ENCODE data around the gene LOC101059915.
"Not testable (repeated sequence)": the region's sequence is repeated elsewhere in the genome, so short reads cannot be mapped to it uniquely, and the experiment has no call there.

The LOC101059915 gene

DNA sequence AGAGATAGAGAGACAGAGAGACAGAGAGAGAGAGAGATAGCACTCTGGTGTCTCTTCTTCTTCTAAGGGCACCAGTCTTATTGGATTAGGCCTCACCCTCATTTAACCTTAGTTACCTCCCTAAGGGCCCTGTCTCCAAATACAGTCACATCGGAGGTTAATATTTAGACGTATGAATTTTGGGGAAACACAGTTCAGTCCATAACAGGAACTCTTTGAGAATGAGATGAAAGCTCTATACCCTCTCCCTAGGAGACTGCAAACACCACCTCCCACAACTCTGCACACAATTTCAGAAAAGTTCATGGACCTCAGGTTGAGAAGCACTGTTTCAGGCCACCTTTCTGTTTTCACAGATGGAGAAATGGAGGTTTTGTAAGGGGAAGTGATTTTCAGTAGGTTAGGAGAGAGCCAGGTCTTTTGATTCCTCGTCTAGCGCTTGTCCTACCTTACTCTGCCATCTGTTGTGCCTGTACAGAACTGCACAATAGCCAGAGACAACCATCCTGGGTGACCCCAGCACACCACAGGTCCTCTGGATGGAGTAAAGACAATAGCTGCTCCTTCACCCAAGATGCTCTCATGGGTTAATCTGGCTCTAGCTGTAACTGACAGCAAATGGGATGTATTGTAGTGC lies 16.9 kb upstream of the LOC101059915 start:
- H3K9me3 ChIP-seq (ENCODE audit: control insufficient read depth, insufficient read depth, low read length) = no peaks in the 10 kb centered on the region
- H3K36me3 ChIP-seq (ENCODE audit: control insufficient read depth, insufficient read depth, low read length) = no peaks in the 10 kb centered on the region
- H3K9ac ChIP-seq (ENCODE audit: low read depth, low read length) = no peak overlapping the region
- no peaks in the 10 kb centered on the region for H3K4me1 ChIP-seq (ENCODE audit: control insufficient read depth, insufficient read depth, low read length)
- H3K4me3 ChIP-seq (ENCODE audit: low read depth, low read length) = no peak overlapping the region
- H3K27me3 ChIP-seq (ENCODE audit: control insufficient read depth, insufficient read depth, low read length) = no peaks in the 10 kb centered on the region

DNA sequence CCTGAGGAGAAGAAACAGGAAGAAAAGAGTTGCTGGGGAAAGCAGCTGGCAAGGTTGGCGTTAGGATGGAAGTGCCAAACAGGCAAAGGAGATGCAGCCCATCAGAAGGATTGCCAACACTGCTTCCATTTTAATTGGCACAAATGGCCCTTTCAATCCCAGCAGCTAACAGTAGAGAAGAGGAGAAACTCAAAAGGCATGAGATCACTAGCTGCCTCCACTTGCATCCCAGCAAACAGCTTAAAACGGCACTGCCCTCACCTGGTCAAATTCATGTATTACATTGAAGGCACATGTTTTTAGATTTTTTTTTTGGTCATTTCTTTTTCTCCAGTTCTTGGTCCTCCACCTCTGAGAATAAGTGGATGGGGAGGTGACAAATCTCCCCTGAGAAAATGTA lies 14.9 kb upstream of the LOC101059915 start:
- no peaks in the 10 kb centered on the region for H3K9me3 ChIP-seq (ENCODE audit: control insufficient read depth, insufficient read depth, low read length)
- H3K36me3 ChIP-seq (ENCODE audit: control insufficient read depth, insufficient read depth, low read length) = no peaks in the 10 kb centered on the region
- H3K27me3 ChIP-seq (ENCODE audit: control insufficient read depth, insufficient read depth, low read length) = no peaks in the 10 kb centered on the region
- H3K4me3 ChIP-seq (ENCODE audit: low read depth, low read length) = no peak overlapping the region
- no peak overlapping the region for H3K9ac ChIP-seq (ENCODE audit: low read depth, low read length)
- no peaks in the 10 kb centered on the region for H3K4me1 ChIP-seq (ENCODE audit: control insufficient read depth, insufficient read depth, low read length)

DNA sequence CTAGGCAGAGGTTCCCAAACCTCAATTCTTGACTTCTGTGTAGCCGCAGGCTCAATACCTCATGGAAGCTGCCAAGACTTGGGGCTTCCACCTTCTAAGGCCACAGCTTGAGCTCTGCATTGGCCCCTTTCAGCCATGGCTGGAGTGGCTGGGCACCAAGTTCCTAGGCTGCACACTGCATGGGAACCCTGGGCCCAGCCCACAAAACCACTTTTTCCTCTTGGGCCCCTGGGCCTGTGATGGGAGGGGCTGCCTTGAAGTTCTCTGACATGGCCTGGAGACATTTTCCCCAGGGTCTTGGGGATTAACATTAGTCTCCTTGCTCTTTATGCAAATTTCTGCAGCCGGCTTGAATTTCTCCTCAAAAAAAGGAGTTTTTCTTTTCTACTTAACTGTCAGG lies 14.0 kb upstream of the LOC101059915 start:
- no peaks in the 10 kb centered on the region for H3K4me1 ChIP-seq (ENCODE audit: control insufficient read depth, insufficient read depth, low read length)
- no peak overlapping the region for H3K9ac ChIP-seq (ENCODE audit: low read depth, low read length)
- H3K27me3 ChIP-seq (ENCODE audit: control insufficient read depth, insufficient read depth, low read length) = no peaks in the 10 kb centered on the region
- H3K9me3 ChIP-seq (ENCODE audit: control insufficient read depth, insufficient read depth, low read length) = no peaks in the 10 kb centered on the region
- no peaks in the 10 kb centered on the region for H3K36me3 ChIP-seq (ENCODE audit: control insufficient read depth, insufficient read depth, low read length)
- H3K4me3 ChIP-seq (ENCODE audit: low read depth, low read length) = no peak overlapping the region

DNA sequence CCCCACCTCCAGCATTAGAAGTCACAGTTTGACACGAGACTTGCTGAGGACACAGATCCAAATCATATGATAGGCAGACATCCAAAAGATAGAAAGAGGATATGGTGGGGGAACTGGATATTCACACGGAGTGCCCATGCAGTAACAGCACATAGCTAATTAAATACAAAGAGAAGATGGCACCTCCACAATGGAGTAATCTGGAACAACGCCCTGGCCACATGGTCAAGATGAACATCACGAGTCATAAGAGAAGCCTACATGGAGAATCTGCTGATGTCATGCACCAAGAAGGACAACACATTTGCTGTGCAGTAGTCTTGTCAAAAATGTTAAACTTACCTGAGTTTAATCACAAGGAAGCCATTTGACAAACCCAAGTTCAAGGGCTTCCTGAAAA lies 10.1 kb upstream of the LOC101059915 start:
- Histone ChIP-seq H3K27me3 (ENCODE audit: control insufficient read depth, insufficient read depth, low read length) (no peaks in the 10 kb centered on the region), H3K4me1 (ENCODE audit: control insufficient read depth, insufficient read depth, low read length) (no peaks in the 10 kb centered on the region), H3K9me3 (ENCODE audit: control insufficient read depth, insufficient read depth, low read length) (no peaks in the 10 kb centered on the region), H3K36me3 (ENCODE audit: control insufficient read depth, insufficient read depth, low read length) (no peaks in the 10 kb centered on the region), H3K4me3 (ENCODE audit: low read depth, low read length) (no peak overlapping the region), H3K9ac (ENCODE audit: low read depth, low read length) (no peak overlapping the region)

DNA sequence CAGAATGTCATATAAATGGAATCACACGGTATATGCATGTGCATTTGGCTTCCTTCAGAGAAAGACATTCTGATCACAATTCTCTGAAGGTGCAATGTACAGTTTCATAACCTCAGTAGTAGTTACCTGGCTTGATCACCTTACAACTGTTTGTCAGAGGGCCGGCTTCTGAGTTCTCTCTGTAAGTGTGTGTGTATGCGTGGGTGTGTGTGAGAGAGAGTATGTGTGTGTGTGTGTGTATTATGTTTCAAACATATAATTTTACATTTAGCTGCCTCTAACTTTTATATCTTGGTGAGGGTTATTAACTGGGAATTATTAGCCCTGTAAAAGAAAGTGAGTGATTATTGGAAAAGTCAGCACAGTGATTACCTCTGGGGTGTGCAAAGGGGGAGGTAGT lies 8.0 kb upstream of the LOC101059915 start:
- no peaks in the 10 kb centered on the region for H3K9me3 ChIP-seq (ENCODE audit: control insufficient read depth, insufficient read depth, low read length)
- H3K4me1 ChIP-seq (ENCODE audit: control insufficient read depth, insufficient read depth, low read length) = no peaks in the 10 kb centered on the region
- no peak overlapping the region for H3K9ac ChIP-seq (ENCODE audit: low read depth, low read length)
- no peak overlapping the region for H3K4me3 ChIP-seq (ENCODE audit: low read depth, low read length)
- H3K27me3 ChIP-seq (ENCODE audit: control insufficient read depth, insufficient read depth, low read length) = no peaks in the 10 kb centered on the region
- no peaks in the 10 kb centered on the region for H3K36me3 ChIP-seq (ENCODE audit: control insufficient read depth, insufficient read depth, low read length)

DNA sequence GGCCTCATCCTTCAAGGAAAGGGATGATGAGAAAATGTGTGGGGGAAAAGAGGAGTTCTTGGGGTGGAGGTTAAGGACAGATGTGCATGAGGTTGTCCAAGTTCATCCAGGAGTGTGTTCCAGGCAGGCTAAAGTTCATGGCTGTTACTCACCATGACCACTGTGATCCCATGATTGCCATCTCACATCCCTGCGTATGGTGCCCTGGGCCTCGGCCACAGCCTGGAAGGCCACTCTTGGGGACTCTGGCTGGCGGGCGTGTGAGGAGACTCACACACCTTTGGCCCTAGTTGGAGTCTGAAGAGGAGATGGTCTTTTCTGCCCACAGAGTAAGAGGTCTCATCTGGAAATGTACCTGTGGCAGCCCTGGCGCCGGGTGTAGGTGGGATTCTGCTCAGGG lies 7.4 kb upstream of the LOC101059915 start:
- Histone ChIP-seq H3K36me3 (ENCODE audit: control insufficient read depth, insufficient read depth, low read length) (no peaks in the 10 kb centered on the region), H3K27me3 (ENCODE audit: control insufficient read depth, insufficient read depth, low read length) (no peaks in the 10 kb centered on the region), H3K4me1 (ENCODE audit: control insufficient read depth, insufficient read depth, low read length) (no peaks in the 10 kb centered on the region), H3K4me3 (ENCODE audit: low read depth, low read length) (no peak overlapping the region), H3K9me3 (ENCODE audit: control insufficient read depth, insufficient read depth, low read length) (no peaks in the 10 kb centered on the region), H3K9ac (ENCODE audit: low read depth, low read length) (no peak overlapping the region)

DNA sequence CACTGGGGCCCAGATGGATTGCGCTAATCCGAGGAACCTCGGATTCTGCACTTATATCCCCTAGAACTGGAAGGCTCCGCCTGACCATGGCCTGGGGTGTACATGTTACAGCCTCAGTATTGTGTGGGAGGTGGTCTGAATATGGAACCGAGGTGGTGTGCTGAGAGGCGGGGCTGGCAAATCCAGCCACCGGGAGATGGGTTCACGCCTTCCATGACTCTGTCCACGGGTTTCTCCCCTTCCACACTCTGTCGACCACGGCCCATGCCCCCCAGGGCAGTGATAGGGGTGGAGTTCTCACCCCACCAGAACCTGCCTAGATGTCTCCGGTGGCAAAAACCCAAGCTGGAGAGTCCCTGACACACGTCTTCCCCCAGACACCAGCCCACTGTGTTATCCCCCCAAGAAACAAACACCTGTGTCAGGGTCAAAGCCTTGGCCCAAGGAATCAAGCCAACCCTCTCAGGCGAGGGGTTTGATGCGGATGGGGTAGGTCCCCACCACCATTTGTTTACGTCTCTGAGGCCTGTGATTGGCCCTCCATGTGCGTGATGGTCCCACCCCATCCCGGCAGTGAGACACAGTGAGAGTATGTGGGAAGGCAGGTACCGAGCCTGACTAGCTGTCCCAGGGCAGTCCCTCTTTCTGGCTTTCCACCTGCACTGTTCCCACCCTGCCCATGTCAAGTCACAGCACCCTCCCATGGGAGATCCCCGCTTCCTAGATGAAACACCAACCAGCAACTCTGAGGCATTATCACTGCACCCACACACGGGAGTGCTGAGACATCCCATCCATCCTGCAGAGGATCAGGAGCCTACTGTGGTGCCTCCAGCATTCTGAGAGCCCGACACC lies 6.6 kb upstream of the LOC101059915 start:
- Histone ChIP-seq H3K27me3 (ENCODE audit: control insufficient read depth, insufficient read depth, low read length) (no peaks in the 10 kb centered on the region), H3K36me3 (ENCODE audit: control insufficient read depth, insufficient read depth, low read length) (no peaks in the 10 kb centered on the region), H3K9ac (ENCODE audit: low read depth, low read length) (no peak overlapping the region), H3K9me3 (ENCODE audit: control insufficient read depth, insufficient read depth, low read length) (no peaks in the 10 kb centered on the region), H3K4me1 (ENCODE audit: control insufficient read depth, insufficient read depth, low read length) (no peaks in the 10 kb centered on the region), H3K4me3 (ENCODE audit: low read depth, low read length) (no peak overlapping the region)

DNA sequence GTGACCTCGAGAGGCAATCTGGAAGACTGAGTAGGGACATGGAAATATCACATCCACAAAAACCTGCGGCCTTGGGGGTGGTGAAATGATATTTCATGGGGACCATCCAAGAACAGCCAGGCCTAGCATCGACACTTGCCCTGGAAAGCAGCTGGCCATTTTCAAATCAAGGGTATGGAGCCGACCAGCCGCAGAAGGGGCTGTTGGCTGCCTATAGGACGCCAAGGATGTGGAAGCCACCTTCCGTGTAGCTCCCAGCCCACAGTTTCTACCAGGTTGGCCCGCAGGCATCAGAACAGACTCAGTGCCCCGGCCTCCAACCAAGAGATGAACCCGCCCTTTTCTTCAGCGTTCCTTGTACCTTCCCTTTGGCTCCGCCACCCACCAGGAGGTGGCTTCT lies 5.4 kb upstream of the LOC101059915 start:
- no peak overlapping the region for H3K9ac ChIP-seq (ENCODE audit: low read depth, low read length)
- H3K4me3 ChIP-seq (ENCODE audit: low read depth, low read length) = no peak overlapping the region
- H3K4me1 ChIP-seq (ENCODE audit: control insufficient read depth, insufficient read depth, low read length) = no peaks in the 10 kb centered on the region
- no peaks in the 10 kb centered on the region for H3K9me3 ChIP-seq (ENCODE audit: control insufficient read depth, insufficient read depth, low read length)
- no peaks in the 10 kb centered on the region for H3K27me3 ChIP-seq (ENCODE audit: control insufficient read depth, insufficient read depth, low read length)
- no peaks in the 10 kb centered on the region for H3K36me3 ChIP-seq (ENCODE audit: control insufficient read depth, insufficient read depth, low read length)

DNA sequence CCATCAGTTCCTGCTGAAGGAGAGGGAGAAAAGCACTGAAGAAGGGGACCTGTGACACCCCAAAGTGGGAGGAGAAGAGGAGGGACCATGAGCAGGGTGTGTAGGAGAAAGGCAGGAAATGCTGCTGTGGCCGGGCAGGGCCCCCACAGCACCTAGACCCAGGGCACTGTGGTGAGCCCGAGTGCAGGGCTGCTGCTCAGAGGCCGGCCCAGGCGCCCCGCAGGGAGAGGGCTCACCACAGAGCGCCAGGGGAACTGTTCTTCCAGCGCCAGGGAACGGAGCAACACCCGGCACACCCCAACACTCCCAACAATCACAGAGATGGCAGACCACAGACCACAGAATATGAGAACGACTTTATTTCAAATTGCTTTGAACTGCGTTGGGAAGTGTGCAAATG lies 4.7 kb upstream of the LOC101059915 start:
- H3K27me3 ChIP-seq (ENCODE audit: control insufficient read depth, insufficient read depth, low read length); H3K9ac ChIP-seq (ENCODE audit: low read depth, low read length); H3K4me1 ChIP-seq (ENCODE audit: control insufficient read depth, insufficient read depth, low read length); H3K4me3 ChIP-seq (ENCODE audit: low read depth, low read length); H3K36me3 ChIP-seq (ENCODE audit: control insufficient read depth, insufficient read depth, low read length); H3K9me3 ChIP-seq (ENCODE audit: control insufficient read depth, insufficient read depth, low read length): not testable (repeated sequence)

DNA sequence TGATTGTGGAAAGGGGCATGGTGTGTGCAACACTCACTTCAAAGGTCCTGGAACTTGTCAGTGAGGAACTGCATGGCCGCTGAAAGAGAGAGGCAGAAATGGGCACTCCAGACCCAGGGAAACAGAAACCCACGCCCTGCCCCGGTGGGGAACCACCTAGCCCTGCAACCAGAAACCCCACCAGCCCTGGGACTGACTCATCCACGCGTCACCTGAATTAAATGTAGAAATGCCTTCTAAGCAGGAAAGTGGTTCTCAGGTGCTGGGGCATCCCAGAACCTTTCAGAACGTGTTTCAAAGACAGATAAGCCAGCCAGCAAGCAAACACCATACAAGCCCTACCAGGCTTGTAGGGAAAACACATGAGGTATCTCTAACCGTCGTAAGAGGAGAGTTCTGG lies 4.1 kb upstream of the LOC101059915 start:
- not testable (repeated sequence) for H3K9me3 ChIP-seq (ENCODE audit: control insufficient read depth, insufficient read depth, low read length); H3K4me1 ChIP-seq (ENCODE audit: control insufficient read depth, insufficient read depth, low read length); H3K36me3 ChIP-seq (ENCODE audit: control insufficient read depth, insufficient read depth, low read length); H3K4me3 ChIP-seq (ENCODE audit: low read depth, low read length); H3K27me3 ChIP-seq (ENCODE audit: control insufficient read depth, insufficient read depth, low read length); H3K9ac ChIP-seq (ENCODE audit: low read depth, low read length)

DNA sequence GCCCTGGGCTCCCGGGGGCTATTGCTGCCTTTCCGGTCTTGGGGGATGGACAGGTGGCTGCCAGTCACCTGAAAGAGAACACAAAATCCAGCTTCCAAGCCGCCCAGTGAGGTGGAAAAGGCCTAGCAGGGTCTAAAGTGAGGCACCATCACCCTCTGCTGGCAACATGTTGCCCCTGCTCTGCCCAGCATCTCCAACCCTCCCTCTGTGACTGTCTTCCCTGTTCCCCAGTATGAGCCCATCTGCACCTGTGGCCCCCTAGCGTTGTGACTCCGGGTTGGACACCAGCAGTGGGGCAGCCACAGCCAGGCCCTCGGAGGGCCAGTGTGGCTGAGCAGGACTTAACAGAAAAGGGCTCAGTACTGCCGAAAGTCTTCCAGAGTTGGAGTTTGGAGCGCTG lies 3.1 kb upstream of the LOC101059915 start:
- H3K4me1 ChIP-seq (ENCODE audit: control insufficient read depth, insufficient read depth, low read length); H3K9me3 ChIP-seq (ENCODE audit: control insufficient read depth, insufficient read depth, low read length); H3K27me3 ChIP-seq (ENCODE audit: control insufficient read depth, insufficient read depth, low read length); H3K9ac ChIP-seq (ENCODE audit: low read depth, low read length); H3K36me3 ChIP-seq (ENCODE audit: control insufficient read depth, insufficient read depth, low read length); H3K4me3 ChIP-seq (ENCODE audit: low read depth, low read length): not testable (repeated sequence)

DNA sequence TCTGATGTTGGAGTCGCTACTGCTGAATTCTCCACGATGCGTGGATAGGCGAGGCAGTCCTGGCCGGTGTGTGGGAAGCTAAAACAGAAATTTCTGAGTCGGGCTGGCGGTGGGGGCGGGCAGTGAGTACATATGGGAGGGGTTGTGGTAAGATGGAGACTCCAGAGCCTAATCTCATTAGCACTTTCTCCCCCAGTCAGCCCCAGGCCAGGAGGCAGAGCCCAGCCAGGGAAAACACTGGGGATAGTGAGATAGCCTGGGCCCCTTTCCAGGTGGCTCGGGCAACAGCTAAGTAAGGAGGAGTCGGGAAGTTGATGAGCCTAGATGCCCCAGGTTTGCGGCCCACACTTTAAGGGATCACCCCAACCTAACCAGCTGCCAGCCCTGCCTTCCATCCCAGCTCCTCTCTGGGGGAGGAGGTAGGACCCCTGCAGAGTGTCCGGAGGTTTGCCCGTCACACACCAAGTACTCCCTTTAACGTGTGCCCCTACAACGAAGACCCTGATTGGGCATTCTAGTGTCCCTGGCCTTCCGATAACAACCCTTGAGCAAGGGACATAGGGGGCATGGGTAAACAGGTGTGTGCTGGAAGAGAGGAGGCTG lies 2.4 kb upstream of the LOC101059915 start:
- no peaks in the 10 kb centered on the region for H3K9me3 ChIP-seq (ENCODE audit: control insufficient read depth, insufficient read depth, low read length)
- no peak overlapping the region for H3K4me3 ChIP-seq (ENCODE audit: low read depth, low read length)
- no peaks in the 10 kb centered on the region for H3K27me3 ChIP-seq (ENCODE audit: control insufficient read depth, insufficient read depth, low read length)
- H3K4me1 ChIP-seq (ENCODE audit: control insufficient read depth, insufficient read depth, low read length) = no peaks in the 10 kb centered on the region
- no peaks in the 10 kb centered on the region for H3K36me3 ChIP-seq (ENCODE audit: control insufficient read depth, insufficient read depth, low read length)
- H3K9ac ChIP-seq (ENCODE audit: low read depth, low read length) = no peak overlapping the region
